GM13976 (cell line): Measurements from ENCODE around the gene FARSB.

Experiments used
- DNase-seq: peaks from one replicate; pipeline ENCODE4 v3.0.0; 2012; ENCODE audit warnings: low spot score
- CTCF ChIP-seq: IDR thresholded peaks from 2 replicates; pipeline ENCODE4 v1.5.1; 2012; ENCODE audit warnings: borderline replicate concordance, mild to moderate bottlenecking; ENCODE audit not compliant: insufficient read depth; ENCODE audit errors: extremely low read depth, missing control alignments, control extremely low read depth
- in situ Hi-C: fragments of 300-500 bp; cut with MboI; formaldehyde crosslinking; loops from one replicate; pipeline ENCODE4 v1.12.0; 2022; ENCODE audit warnings: low sequenced_read_pairs, mixed read lengths, inconsistent platforms; ENCODE audit not compliant: unreplicated experiment

Gene FARSB

GRCh38 chr2:222577341-222577740 lies 78.6 kb downstream of the FARSB start:
- DNase-seq = no peak
- no peak for TF ChIP-seq CTCF
- in situ Hi-C loops = no loop called here

GRCh38 chr2:222576171-222577081 lies 79.5 kb downstream of the FARSB start:
- in situ Hi-C loops = no loop called here
- no peak for TF ChIP-seq CTCF
- DNase-seq = no peak

GRCh38 chr2:222575618-222576017 lies 80.3 kb downstream of the FARSB start:
- no peak for TF ChIP-seq CTCF
- no peak for DNase-seq
- in situ Hi-C loops = no loop called here

GRCh38 chr2:222572751-222573174 lies 83.1 kb downstream of the FARSB start:
- no peak for TF ChIP-seq CTCF
- in situ Hi-C loops = loop anchor here (25.0 kb wide), 1 partner anchor 510 kb away; no protein-coding TSS in a partner anchor
- DNase-seq = no peak

- in situ Hi-C loops = loop anchor here (25.0 kb wide), 1 partner anchor 510 kb away; no protein-coding TSS in a partner anchor
- no peak for DNase-seq
- no peak for TF ChIP-seq CTCF
Measured at GRCh38 chr2:222572264-222572721, 83.6 kb downstream of the FARSB start.

GRCh38 chr2:222569826-222570225 lies 86.1 kb downstream of the FARSB start:
- DNase-seq = no peak
- TF ChIP-seq CTCF = no peak
- in situ Hi-C loops = loop anchor here (25.0 kb wide), 1 partner anchor 508 kb away; no protein-coding TSS in a partner anchor

GRCh38 chr2:222568865-222569264 lies 87.0 kb downstream of the FARSB start:
- DNase-seq = no peak
- in situ Hi-C loops = loop anchor here (25.0 kb wide), 1 partner anchor 507 kb away; no protein-coding TSS in a partner anchor
- TF ChIP-seq CTCF = no peak
